Superior temporal gyrus (tissue), 1 donor: ENCODE measurements around the gene ZIC4.

ENCODE experiments used
- DNase-seq: peaks from one replicate; pipeline ENCODE4 v3.0.0-alpha.2; 2016; ENCODE audit errors: extremely low spot score

Gene ZIC4

GRCh38 chr3:147418371-147418781, 12.0 kb upstream of the ZIC4 start:
- no peak for DNase-seq

- DNase-seq: no peak
Observed at GRCh38 chr3:147417551-147418295, 11.4 kb upstream of the ZIC4 start.

GRCh38 chr3:147416931-147417330, 10.6 kb upstream of the ZIC4 start:
- DNase-seq: no peak

DNA sequence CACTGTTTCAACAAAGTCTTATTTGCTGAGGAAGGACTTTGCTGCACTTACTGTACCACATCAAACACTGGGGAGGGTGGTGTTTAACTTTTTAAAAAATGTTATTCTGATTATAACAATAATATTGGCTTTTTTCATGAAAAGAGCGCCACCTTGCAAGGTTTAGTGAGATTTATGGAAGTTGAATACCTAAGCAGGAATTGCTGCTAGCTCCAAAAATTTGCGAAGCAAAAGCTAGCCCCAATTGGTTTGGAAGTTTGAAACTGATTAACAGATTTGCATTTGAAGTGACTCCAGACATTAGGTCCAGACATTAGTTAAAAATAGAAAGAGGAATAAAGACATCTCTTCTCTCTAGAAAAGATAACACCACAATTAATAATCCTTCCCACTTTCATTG, 9.5 kb upstream of the ZIC4 start:
- no peak for DNase-seq

- DNase-seq: no peak
Observed at GRCh38 chr3:147415286-147415685, 8.9 kb upstream of the ZIC4 start.

DNA sequence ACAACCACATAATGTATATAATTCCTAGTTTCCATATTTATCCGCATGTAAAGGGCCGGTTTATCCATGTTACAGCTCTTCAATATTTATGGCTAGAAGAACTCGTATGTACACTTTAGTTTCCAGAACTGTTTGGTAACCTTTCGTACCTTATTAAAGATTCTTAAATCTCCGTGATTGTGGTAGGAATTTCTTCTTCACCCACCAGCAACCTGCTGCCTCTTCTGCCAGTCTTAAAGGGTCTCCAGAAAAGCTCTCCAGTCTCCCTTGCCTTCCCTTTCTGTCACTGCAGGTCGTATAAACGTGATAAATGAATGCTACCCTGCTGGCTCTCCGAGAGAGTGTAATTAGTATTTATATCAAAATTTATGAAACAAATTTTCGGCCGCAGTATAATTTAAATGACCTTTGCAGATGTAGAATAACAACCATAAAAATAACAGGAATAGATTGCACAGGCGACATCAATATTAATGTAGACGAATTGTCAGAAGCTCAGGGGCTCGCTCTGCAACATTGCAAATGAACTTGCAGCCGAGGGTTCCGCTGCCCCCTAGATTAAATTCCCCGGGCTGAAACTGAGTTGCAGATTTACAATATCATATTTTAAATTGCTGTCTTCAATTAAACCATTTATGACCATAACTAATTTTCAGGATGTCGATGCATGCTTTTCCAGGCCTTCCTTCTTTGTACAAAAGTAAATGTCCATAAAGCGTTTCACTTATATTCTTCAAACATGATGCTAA, 8.2 kb upstream of the ZIC4 start:
- no peak for DNase-seq

- no peak for DNase-seq
Observed at GRCh38 chr3:147413686-147414389, 7.5 kb upstream of the ZIC4 start.

DNA sequence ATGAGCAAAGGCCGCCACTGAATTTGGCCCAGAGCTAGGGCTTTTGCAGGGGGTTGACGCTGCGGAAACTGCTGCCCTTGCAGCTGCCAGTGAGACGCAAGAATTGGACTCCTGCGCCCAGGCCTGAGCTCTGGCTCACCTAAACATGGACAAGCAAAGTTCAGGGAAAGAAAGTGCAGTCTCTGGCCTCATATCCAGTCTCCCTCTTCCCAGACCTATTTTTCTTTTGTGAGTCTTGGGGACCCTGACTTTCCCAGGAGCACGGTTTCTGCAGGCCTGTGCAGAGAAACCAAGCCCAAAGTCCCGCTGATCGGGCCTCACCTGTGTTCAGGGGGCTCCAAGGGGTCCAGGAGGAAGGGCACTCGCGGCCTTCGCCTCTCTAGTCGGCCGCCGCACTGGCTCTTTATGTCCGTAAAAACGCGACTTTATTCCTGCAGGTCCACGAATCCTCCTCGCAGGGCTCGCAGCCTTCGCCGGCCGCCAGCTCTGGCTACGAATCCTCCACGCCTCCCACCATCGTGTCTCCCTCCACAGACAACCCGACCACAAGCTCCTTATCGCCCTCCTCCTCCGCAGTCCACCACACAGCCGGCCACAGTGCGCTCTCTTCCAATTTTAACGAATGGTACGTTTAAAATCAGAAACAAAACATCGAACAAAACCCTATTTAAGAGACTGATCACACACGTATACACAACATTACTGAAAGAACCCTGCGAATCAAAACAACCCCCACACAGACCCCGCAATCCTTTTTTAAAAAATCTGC, 6.8 kb upstream of the ZIC4 start:
- no peak for DNase-seq

GRCh38 chr3:147412261-147412916, 6.0 kb upstream of the ZIC4 start:
- no peak for DNase-seq

DNA sequence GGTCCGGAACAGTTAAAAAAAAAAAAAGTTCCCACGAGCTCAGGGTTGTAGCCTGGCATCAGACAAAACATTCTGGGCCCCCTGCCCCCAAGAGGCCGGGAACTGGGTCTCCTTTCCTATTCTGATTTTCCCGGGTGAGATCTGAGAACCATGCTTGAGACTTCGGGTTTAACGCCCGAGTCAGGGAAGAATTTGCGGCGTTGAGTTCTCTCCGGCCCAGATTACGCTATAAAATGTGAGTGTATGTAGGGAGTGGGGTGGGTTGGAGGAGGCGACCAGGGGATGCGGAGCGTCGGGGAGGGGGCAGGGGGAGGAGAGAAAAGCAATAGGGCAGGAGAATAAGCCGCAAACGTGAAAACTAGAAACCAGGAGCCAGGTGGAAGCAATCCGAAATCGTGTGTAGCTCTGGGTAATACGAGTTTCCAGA, 5.5 kb upstream of the ZIC4 start:
- DNase-seq: no peak

DNA sequence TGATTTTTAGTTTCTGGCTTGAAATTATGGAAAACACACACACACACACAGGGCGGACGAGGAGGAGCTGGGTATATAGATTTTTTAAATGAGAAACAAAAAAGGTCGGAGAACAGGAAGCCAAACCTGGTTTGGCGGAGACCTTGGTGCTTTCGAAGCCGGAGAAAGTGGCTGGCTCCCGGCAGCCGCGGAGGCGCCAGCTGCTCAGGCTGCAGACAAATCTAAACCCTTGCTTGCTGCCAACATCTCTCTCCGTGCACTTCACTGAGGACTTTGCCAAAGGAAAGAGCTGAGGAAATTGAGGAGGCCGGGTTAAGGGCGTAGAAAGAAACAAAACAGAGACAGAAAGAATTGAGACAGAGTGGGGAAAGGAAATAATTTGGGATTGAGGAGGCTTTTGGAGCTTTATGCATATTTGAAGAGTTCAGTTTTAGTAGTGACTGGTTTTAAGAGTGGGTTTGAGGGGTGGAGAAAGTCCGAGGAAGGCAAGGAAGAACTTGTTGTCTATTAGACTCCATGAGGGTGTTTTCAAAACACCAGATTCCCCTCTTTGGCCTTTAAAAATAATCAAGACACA, 5.0 kb upstream of the ZIC4 start:
- DNase-seq: no peak

GRCh38 chr3:147410526-147411237, 4.3 kb upstream of the ZIC4 start:
- no peak for DNase-seq

GRCh38 chr3:147410116-147410525, 3.8 kb upstream of the ZIC4 start:
- no peak for DNase-seq

GRCh38 chr3:147409143-147410115, 3.1 kb upstream of the ZIC4 start, which contains the start of gene ZIC1:
Gene ZIC1, plus strand, starts transcription at chr3:147409365. Its CDS starts 748 bp downstream, at chr3:147410113.
- DNase-seq: no peak

DNA sequence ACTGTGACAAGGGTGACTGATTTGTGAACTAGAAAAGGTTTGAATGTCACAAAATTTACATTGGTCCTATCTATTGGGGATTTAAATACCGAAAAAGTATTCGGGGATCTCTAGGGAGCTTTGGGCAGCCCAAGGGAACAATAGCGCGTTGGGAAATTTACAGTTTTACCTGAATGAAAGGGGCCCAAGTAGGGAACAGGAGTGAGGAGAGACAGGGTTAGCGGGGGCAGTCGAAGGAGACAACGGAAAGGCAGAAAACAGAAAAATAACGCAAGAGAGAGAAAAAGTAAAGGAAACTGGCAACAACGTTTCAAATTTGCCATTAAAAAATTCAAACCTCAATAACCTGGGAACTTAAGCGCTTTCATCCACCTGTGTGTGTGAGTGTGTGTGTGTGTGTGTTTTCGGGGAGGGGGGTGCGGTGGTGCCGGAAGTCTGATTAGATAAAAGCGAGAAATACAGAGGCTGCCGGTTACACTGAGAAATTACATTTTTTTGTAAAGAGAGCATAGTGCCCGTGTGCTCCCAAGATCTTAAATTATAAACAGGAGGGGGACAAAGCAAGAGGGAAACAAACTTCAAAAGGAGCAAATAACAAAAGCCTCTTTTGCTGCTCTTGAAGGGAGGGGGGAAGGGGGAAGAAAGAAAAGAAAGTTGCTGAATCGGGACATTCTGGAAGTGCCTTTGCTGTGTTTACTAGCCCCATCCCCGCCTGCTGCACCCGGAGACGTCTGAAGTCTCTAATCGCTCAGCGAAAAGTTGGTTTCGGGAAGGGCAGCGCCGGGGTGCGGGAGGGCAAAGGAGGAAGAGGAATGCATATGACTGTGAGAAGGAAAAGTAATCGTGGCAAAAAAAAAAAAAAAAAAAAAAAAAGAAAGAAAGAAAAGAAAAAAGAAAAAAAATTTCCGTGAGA, 2.1 kb upstream of the ZIC4 start:
- no peak for DNase-seq

DNA sequence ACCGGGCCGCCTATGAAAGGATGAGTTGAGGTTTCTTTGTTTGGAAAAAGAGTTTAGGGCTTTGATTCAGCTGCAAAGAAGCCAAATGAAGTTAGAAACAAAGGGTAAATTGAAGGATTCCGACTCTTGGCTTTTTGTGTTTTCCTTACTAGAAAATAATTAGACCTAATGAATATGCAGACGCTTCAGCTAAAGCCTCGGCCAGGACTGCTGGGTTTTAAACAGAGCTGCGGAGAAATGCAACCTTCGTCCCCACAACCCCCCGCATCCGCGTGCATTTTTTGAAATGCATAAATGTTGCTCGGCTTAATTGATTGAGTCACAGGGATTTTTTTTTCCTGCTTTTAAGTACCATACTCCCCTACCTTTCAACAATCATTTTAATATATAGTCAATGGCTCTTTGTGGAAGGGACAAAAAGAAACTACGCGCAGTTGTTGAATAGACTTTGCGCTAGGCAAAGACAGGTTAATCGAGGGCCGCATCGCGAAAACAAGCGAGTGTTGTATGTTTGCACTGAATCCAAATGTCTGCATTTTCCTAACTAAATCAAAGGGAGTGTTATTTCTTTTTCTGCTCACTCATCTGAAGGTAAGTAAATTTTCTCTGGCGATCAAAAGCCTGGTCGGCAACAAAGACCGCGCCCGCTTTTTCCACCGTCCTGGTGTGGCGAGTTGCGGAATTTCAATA, 1.3 kb upstream of the ZIC4 start:
- DNase-seq: no peak

DNA sequence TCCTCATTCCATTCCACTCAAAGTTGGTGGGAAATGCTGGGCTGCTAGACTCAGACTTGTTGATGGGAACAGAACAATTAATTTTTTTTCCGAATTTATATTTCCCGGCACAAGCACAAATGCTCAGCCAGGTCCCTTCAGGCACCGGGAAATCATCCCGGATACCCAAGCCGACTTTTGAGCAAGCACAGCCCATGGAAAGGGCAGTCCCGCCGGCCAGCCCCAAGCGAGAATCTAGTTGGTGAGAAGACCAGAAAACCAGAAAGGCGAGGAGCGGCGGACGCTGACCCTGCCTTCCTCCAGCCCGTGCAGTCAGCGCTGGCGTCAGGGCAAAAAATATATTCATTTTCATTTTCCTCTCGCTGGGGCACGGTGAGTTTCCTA, 763 bp upstream of the ZIC4 start:
- no peak for DNase-seq
